ENCODE measurements around the gene ZNF587B.

The ZNF587B gene

GRCh38 chr19:57815247-57816075 is 14.6 kb upstream of the ZNF587B start:
- TF ChIP-seq REST (IDR thresholded peaks at IDR 0.05; ENCODE audit: insufficient read depth in 1 of 2, low read depth in 2 of 2, low read length in 2 of 2) = no peak
- TF ChIP-seq FOXP2 (optimal IDR thresholded peaks at IDR 0.05; ENCODE audit: borderline replicate concordance, extremely low read depth, extremely low read length, insufficient read depth) = no peak
- TF ChIP-seq SIN3A (IDR thresholded peaks at IDR 0.05; ENCODE audit: borderline replicate concordance, insufficient read depth, low read length) = no peak
- no peak for TF ChIP-seq POLR2AphosphoS5 (IDR thresholded peaks at IDR 0.05; ENCODE audit: low read depth, low read length)
- no peak for TF ChIP-seq TAF1 (IDR thresholded peaks at IDR 0.05; ENCODE audit: borderline replicate concordance, insufficient read depth, low read length)

GRCh38 chr19:57816652-57817051 is 13.4 kb upstream of the ZNF587B start:
- TF ChIP-seq POLR2AphosphoS5 (IDR thresholded peaks at IDR 0.05; ENCODE audit: low read depth, low read length) (no peak), SIN3A (IDR thresholded peaks at IDR 0.05; ENCODE audit: borderline replicate concordance, insufficient read depth, low read length) (no peak), TAF1 (IDR thresholded peaks at IDR 0.05; ENCODE audit: borderline replicate concordance, insufficient read depth, low read length) (no peak), FOXP2 (optimal IDR thresholded peaks at IDR 0.05; ENCODE audit: borderline replicate concordance, extremely low read depth, extremely low read length, insufficient read depth) (no peak), REST (IDR thresholded peaks at IDR 0.05; ENCODE audit: insufficient read depth in 1 of 2, low read depth in 2 of 2, low read length in 2 of 2) (no peak)

- TF ChIP-seq TAF1 (IDR thresholded peaks at IDR 0.05; ENCODE audit: borderline replicate concordance, insufficient read depth, low read length) (no peak), FOXP2 (optimal IDR thresholded peaks at IDR 0.05; ENCODE audit: borderline replicate concordance, extremely low read depth, extremely low read length, insufficient read depth) (no peak), REST (IDR thresholded peaks at IDR 0.05; ENCODE audit: insufficient read depth in 1 of 2, low read depth in 2 of 2, low read length in 2 of 2) (no peak), POLR2AphosphoS5 (IDR thresholded peaks at IDR 0.05; ENCODE audit: low read depth, low read length) (no peak), SIN3A (IDR thresholded peaks at IDR 0.05; ENCODE audit: borderline replicate concordance, insufficient read depth, low read length) (no peak)
These were observed 12.1 kb upstream of the ZNF587B start for GRCh38 chr19:57817976-57818375.

GRCh38 chr19:57818378-57818777 is 11.7 kb upstream of the ZNF587B start:
- TF ChIP-seq SIN3A (IDR thresholded peaks at IDR 0.05; ENCODE audit: borderline replicate concordance, insufficient read depth, low read length) (no peak), TAF1 (IDR thresholded peaks at IDR 0.05; ENCODE audit: borderline replicate concordance, insufficient read depth, low read length) (no peak), REST (IDR thresholded peaks at IDR 0.05; ENCODE audit: insufficient read depth in 1 of 2, low read depth in 2 of 2, low read length in 2 of 2) (no peak), POLR2AphosphoS5 (IDR thresholded peaks at IDR 0.05; ENCODE audit: low read depth, low read length) (no peak), FOXP2 (optimal IDR thresholded peaks at IDR 0.05; ENCODE audit: borderline replicate concordance, extremely low read depth, extremely low read length, insufficient read depth) (no peak)

All from PFSK-1 (cell line).